ENCODE data around the gene AGO1. TPM values are rescaled to one million over a fixed set of nuclear protein-coding genes. Genes with fewer than 3 reads are reported as not detected.
"Not testable (repeated sequence)": the region's sequence is repeated elsewhere in the genome, so short reads cannot be mapped to it uniquely, and the experiment has no call there.

Gene AGO1
- total RNA-seq, 4 donors from 2014 or later: 21.8 to 27.7 (median 25.4) TPM

GRCh38 chr1:35866991-35867390 is 16.0 kb upstream of the AGO1 start:
- Histone ChIP-seq H3K27ac (no peak overlapping the region), H3K4me3 (replicated peaks in 1 of 3) (no peak overlapping the region), H3K4me1 (no peaks in the 10 kb centered on the region), H3K36me3 (no peaks in the 10 kb centered on the region), H3K9me3 (no peaks in the 10 kb centered on the region), H3K27me3 (no peaks in the 10 kb centered on the region)
- intact Hi-C loops (cut with DNase I): no loop called here
- DNase-seq: no peak
- 77 to 81% methylated on average over 3 of the region's 3 CpGs for WGBS, 2 donors
- TF ChIP-seq CTCF (IDR thresholded peaks at IDR 0.05) (no peak), POLR2A (IDR thresholded peaks at IDR 0.05) (no peak)

- WGBS, 2 donors: 91% methylated on average over 34 of the region's 34 CpGs
- H3K4me1 ChIP-seq; H3K9me3 ChIP-seq; H3K27ac ChIP-seq; H3K36me3 ChIP-seq; DNase-seq; intact Hi-C loops (cut with DNase I); H3K4me3 ChIP-seq (replicated peaks in 1 of 3); H3K27me3 ChIP-seq: not testable (repeated sequence)
These were observed 13.6 kb upstream of the AGO1 start for GRCh38 chr1:35869245-35869950.

GRCh38 chr1:35870651-35871309 is 12.2 kb upstream of the AGO1 start:
- intact Hi-C loops (cut with DNase I): no loop called here
- Histone ChIP-seq H3K27ac (no peak overlapping the region), H3K27me3 (no peaks in the 10 kb centered on the region), H3K4me3 (replicated peaks in 1 of 3) (no peak overlapping the region), H3K9me3 (no peaks in the 10 kb centered on the region), H3K36me3 (no peaks in the 10 kb centered on the region), H3K4me1 (no peaks in the 10 kb centered on the region)
- DNase-seq: no peak
- TF ChIP-seq POLR2A (IDR thresholded peaks at IDR 0.05) (no peak), CTCF (IDR thresholded peaks at IDR 0.05) (no peak)
- 92 to 96% methylated on average over 2 of the region's 2 CpGs for WGBS, 2 donors

GRCh38 chr1:35873243-35873750 is 9.7 kb upstream of the AGO1 start:
- Histone ChIP-seq H3K4me1 (no peaks in the 10 kb centered on the region), H3K4me3 (replicated peaks in 1 of 3) (no peak overlapping the region), H3K36me3 (no peaks in the 10 kb centered on the region), H3K9me3 (no peaks in the 10 kb centered on the region), H3K27ac (no peak overlapping the region), H3K27me3 (no peaks in the 10 kb centered on the region)
- 59 to 65% methylated on average over 4 of the region's 4 CpGs for WGBS, 2 donors
- no peak for DNase-seq
- intact Hi-C loops (cut with DNase I): no loop called here
- TF ChIP-seq POLR2A (IDR thresholded peaks at IDR 0.05) (no peak), CTCF (IDR thresholded peaks at IDR 0.05) (no peak)

- H3K4me3 ChIP-seq (replicated peaks in 1 of 3); H3K27me3 ChIP-seq; H3K9me3 ChIP-seq; intact Hi-C loops (cut with DNase I); H3K36me3 ChIP-seq; H3K4me1 ChIP-seq; DNase-seq; H3K27ac ChIP-seq: not testable (repeated sequence)
- 70 to 72% methylated on average over 4 of the region's 4 CpGs for WGBS, 2 donors
These were observed 8.9 kb upstream of the AGO1 start for GRCh38 chr1:35874115-35874514.

- TF ChIP-seq POLR2A (IDR thresholded peaks at IDR 0.05) (no peak), CTCF (IDR thresholded peaks at IDR 0.05) (no peak)
- 32 to 36% methylated on average over 5 of the region's 5 CpGs for WGBS, 2 donors
- intact Hi-C loops (cut with DNase I): no loop called here
- H3K36me3 ChIP-seq: no peaks in the 10 kb centered on the region
- peak in 1 of 2 donors; percentile 2 for DNase-seq
- no peak overlapping the region for H3K4me3 ChIP-seq (replicated peaks in 1 of 3)
- no peaks in the 10 kb centered on the region for H3K4me1 ChIP-seq
- no peak overlapping the region for H3K27ac ChIP-seq
- no peaks in the 10 kb centered on the region for H3K9me3 ChIP-seq
- H3K27me3 ChIP-seq: no peaks in the 10 kb centered on the region
These were observed 6.0 kb upstream of the AGO1 start for GRCh38 chr1:35876988-35877387.
